Ascending aorta (tissue), 2 donors: ENCODE measurements around the gene B4GALT4. TPM values are rescaled to one million over a fixed set of nuclear protein-coding genes. Genes with fewer than 3 reads are reported as not detected.

Experiments
- DNase-seq, 2 donors: peaks; one replicate each; pipeline ENCODE4 v3.0.0-alpha.2; 2019; ENCODE audit warnings: low spot score in 2 of 2
- H3K27ac ChIP-seq, 2 donors: fragments of 200-600 bp; sonication (generic); one replicate each; pipeline ENCODE4 v1.5.1; 2016 to 2017; ENCODE audit warnings: mild to moderate bottlenecking in 1 of 2
- H3K27me3 ChIP-seq: fragments of 200-600 bp; sonication (generic); one replicate; pipeline ENCODE4 v1.5.1; 2017
- H3K36me3 ChIP-seq, 2 donors: fragments of 200-600 bp; sonication (generic); one replicate each; pipeline ENCODE4 v1.5.1; 2016
- H3K4me1 ChIP-seq, 2 donors: fragments of 200-600 bp; sonication (generic); one replicate each; pipeline ENCODE4 v1.5.1; 2016 to 2017; ENCODE audit warnings: mild to moderate bottlenecking in 1 of 2
- H3K4me3 ChIP-seq, 2 donors: fragments of 200-600 bp; sonication (generic); one replicate each; pipeline ENCODE4 v1.5.1; 2016 to 2017; ENCODE audit warnings: mild to moderate bottlenecking in 1 of 2
- H3K9me3 ChIP-seq, 2 donors: fragments of 200-600 bp; sonication (generic); one replicate each; pipeline ENCODE4 v1.5.1; 2016
- CTCF ChIP-seq, 3 experiments: fragments of 200-600 bp in 2 of 3; fragments of 450-650 bp in 1 of 3; sonication (generic) in 2 of 3; IDR thresholded peaks; one replicate each; pipeline ENCODE4 v1.5.1; 2016 to 2019; ENCODE audit warnings: antibody characterized with exemption in 3 of 3, mild to moderate bottlenecking in 1 of 3, moderate library complexity in 1 of 3
- intact Hi-C: fragments of 100-400 bp; cut with DNase I; formaldehyde crosslinking; loops from one replicate; pipeline ENCODE4 v1.15.1; 2023
- total RNA-seq: library from RNA; depleted of rRNA; stranded (reverse); fragments of >200 nt; gene quantifications from one replicate; pipeline ENCODE4 v1.1.0, GENCODE V29; 2016

B4GALT4 gene
- total RNA-seq, 1 donor from 2014 or later, result 6.4 TPM

GRCh38 chr3:119195911-119196310 is 44.8 kb downstream of the B4GALT4 start:
- intact Hi-C loops, result no loop called here
- Histone ChIP-seq H3K9me3 (no peaks in the 10 kb centered on the region), H3K27ac (no peak overlapping the region), H3K4me1 (no peaks in the 10 kb centered on the region), H3K27me3 (no peaks in the 10 kb centered on the region), H3K36me3 (no peaks in the 10 kb centered on the region), H3K4me3 (no peak overlapping the region)
- no peak for TF ChIP-seq CTCF (IDR thresholded peaks at IDR 0.05)
- no peak for DNase-seq

GRCh38 chr3:119195151-119195476 is 45.6 kb downstream of the B4GALT4 start:
- no peak for TF ChIP-seq CTCF (IDR thresholded peaks at IDR 0.05)
- intact Hi-C loops, result no loop called here
- no peaks in the 10 kb centered on the region for H3K9me3 ChIP-seq
- no peaks in the 10 kb centered on the region for H3K4me1 ChIP-seq
- no peaks in the 10 kb centered on the region for H3K36me3 ChIP-seq
- no peak for DNase-seq
- no peak overlapping the region for H3K27ac ChIP-seq
- H3K27me3 ChIP-seq, result no peaks in the 10 kb centered on the region
- no peak overlapping the region for H3K4me3 ChIP-seq

GRCh38 chr3:119194237-119195150 is 46.2 kb downstream of the B4GALT4 start:
- DNase-seq, result no peak
- Histone ChIP-seq H3K4me3 (no peak overlapping the region), H3K36me3 (no peaks in the 10 kb centered on the region), H3K9me3 (no peaks in the 10 kb centered on the region), H3K4me1 (no peaks in the 10 kb centered on the region), H3K27ac (no peak overlapping the region), H3K27me3 (no peaks in the 10 kb centered on the region)
- no peak for TF ChIP-seq CTCF (IDR thresholded peaks at IDR 0.05)
- intact Hi-C loops, result no loop called here

- Histone ChIP-seq H3K27me3 (no peaks in the 10 kb centered on the region), H3K4me1 (no peaks in the 10 kb centered on the region), H3K27ac (no peak overlapping the region), H3K4me3 (no peak overlapping the region), H3K9me3 (no peaks in the 10 kb centered on the region), H3K36me3 (no peaks in the 10 kb centered on the region)
- no peak for TF ChIP-seq CTCF (IDR thresholded peaks at IDR 0.05)
- no peak for DNase-seq
- intact Hi-C loops, result no loop called here
These were observed 48.9 kb downstream of the B4GALT4 start for GRCh38 chr3:119191800-119192199.

GRCh38 chr3:119187266-119187665 is 53.4 kb downstream of the B4GALT4 start:
- H3K9me3 ChIP-seq, result no peaks in the 10 kb centered on the region
- no peak for DNase-seq
- H3K4me1 ChIP-seq, result no peaks in the 10 kb centered on the region
- H3K27ac ChIP-seq, result no peak overlapping the region
- no peak overlapping the region for H3K4me3 ChIP-seq
- no peaks in the 10 kb centered on the region for H3K27me3 ChIP-seq
- no peaks in the 10 kb centered on the region for H3K36me3 ChIP-seq
- no peak for TF ChIP-seq CTCF (IDR thresholded peaks at IDR 0.05)
- intact Hi-C loops, result no loop called here
